ENCODE results near the gene UGT1A10. TPM values are rescaled to one million over a fixed set of nuclear protein-coding genes. Genes with fewer than 3 reads are reported as not detected.
"Not testable (repeated sequence)": the region's sequence is repeated elsewhere in the genome, so short reads cannot be mapped to it uniquely, and the experiment has no call there.

UGT1A10 gene
- total RNA-seq, 2 experiments from 2014 or later, result not detected

DNA sequence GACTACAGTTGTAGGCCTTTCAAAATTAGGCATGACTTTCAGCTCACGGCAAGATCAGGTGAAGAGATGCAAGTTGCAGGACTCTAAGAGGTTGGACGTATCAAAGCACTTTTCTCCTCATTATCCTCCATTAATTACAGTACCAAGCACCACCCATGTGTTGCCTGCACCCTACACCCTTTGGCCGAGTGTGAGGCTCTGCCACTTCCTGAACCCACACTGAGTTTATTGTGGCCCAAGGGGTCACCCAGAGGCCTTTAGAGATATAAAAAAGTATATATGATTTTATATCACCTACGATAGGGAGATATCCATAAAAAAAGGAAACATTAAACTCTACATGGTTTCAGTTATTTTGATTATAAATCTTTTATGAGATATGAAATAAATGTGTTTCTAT lies 16.0 kb upstream of the UGT1A10 start:
- POLR2A ChIA-PET, result no interaction called here

GRCh38 chr2:233621863-233622262 lies 14.4 kb upstream of the UGT1A10 start:
- H3K9me3 Mint-ChIP-seq (ENCODE audit: insufficient read depth); ATAC-seq; CTCF ChIA-PET; H3K4me3 Mint-ChIP-seq; H3K27ac Mint-ChIP-seq; DNase-seq; POLR2A ChIA-PET; H3K36me3 Mint-ChIP-seq (ENCODE audit: low read depth); H3K4me1 Mint-ChIP-seq (ENCODE audit: low read depth): not testable (repeated sequence)
- H3K27me3 Mint-ChIP-seq (ENCODE audit: low read depth), result peaks cover 22% of the 10 kb centered on the region

More for the DNA sequence above, 16.0 kb upstream of the UGT1A10 start:
- Mint-ChIP-seq H3K4me3 (no peak overlapping the region), H3K4me1 (ENCODE audit: low read depth) (no peaks in the 10 kb centered on the region), H3K36me3 (ENCODE audit: low read depth) (peaks cover 3% of the 10 kb centered on the region), H3K27me3 (ENCODE audit: low read depth) (peaks cover 25% of the 10 kb centered on the region), H3K27ac (no peak overlapping the region), H3K9me3 (ENCODE audit: insufficient read depth) (no peaks in the 10 kb centered on the region)
- CTCF ChIA-PET, result no interaction called here
- ATAC-seq, result no peak
- DNase-seq, result no peak

GRCh38 chr2:233627331-233628025 lies 8.8 kb upstream of the UGT1A10 start:
- DNase-seq, result no peak
- H3K27me3 Mint-ChIP-seq (ENCODE audit: low read depth), result peaks cover 28% of the 10 kb centered on the region
- no peak overlapping the region for H3K4me3 Mint-ChIP-seq
- POLR2A ChIA-PET, result no interaction called here
- no peak for ATAC-seq
- peaks cover 5% of the 10 kb centered on the region for H3K9me3 Mint-ChIP-seq (ENCODE audit: insufficient read depth)
- no peaks in the 10 kb centered on the region for H3K4me1 Mint-ChIP-seq (ENCODE audit: low read depth)
- H3K27ac Mint-ChIP-seq, result no peak overlapping the region
- CTCF ChIA-PET, result no interaction called here
- H3K36me3 Mint-ChIP-seq (ENCODE audit: low read depth), result no peaks in the 10 kb centered on the region

DNA sequence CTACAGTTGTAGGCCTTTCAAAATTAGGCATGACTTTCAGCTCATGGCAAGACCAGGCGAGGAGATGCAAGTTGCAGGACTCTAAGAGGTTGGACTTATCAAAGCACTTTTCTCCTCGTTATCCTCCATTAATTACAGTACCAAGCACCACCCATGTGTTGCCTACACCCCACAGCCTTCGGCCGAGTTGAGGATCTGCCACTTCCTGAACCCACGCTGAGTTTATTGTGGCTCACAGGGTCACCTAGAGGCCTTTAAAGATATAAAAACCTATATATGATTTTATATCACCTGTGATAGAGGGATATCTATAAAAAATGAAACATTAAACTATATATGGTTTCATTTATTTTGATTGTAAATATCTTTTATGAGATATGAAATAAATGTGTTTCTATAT lies 2.6 kb downstream of the UGT1A10 start:
- Mint-ChIP-seq H3K27ac (no peak overlapping the region), H3K4me1 (ENCODE audit: low read depth) (peaks cover 6% of the 10 kb centered on the region), H3K36me3 (ENCODE audit: low read depth) (no peaks in the 10 kb centered on the region), H3K9me3 (ENCODE audit: insufficient read depth) (no peaks in the 10 kb centered on the region), H3K27me3 (ENCODE audit: low read depth) (peaks cover 14% of the 10 kb centered on the region), H3K4me3 (no peak overlapping the region)
- no peak for ATAC-seq
- POLR2A ChIA-PET, result no interaction called here
- DNase-seq, result no peak
- CTCF ChIA-PET, result no interaction called here

DNA sequence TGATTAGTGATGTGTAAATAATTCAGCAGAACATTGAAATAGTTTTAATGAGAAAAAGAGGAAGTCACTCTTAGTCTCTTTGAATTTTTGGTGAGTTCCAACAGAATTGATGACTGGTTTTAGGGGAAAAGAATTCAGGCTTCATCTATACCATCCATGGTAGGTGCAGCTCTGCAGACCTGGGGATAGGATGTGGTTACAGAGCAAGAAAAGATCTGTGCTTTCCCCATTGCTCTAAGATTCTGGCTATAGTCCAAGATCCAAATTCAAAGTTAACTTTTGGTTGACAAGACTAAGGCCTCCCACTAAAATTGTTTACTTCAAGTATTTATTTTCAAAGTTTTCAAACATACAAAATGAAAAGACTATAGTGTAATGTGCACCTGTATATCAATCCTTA lies 3.6 kb downstream of the UGT1A10 start:
- CTCF ChIA-PET, result no interaction called here
- no peak overlapping the region for H3K4me3 Mint-ChIP-seq
- ATAC-seq, result no peak

DNA sequence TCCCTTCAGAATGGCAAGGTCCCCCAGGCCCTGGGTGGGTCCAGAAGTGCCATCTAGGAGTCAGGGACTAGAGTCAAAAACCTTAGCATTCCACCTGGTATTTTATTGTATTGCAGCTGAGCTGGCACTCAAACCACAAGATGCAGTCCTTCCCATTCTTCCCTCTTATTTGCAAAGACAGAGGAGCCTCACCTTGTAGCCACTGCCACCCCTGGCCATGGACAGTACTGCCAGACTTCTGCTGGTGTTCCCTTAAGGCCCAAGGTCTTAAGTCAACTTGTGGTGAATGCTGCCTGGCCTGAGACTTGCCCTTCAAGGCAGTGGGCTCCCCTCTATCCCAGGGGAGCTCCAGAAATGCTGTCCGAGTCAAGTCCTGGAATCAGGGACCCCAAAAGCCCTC lies 6.9 kb downstream of the UGT1A10 start:
- Mint-ChIP-seq H3K27ac (no peak overlapping the region), H3K4me3 (no peak overlapping the region), H3K27me3 (ENCODE audit: low read depth) (peaks cover 7% of the 10 kb centered on the region), H3K9me3 (ENCODE audit: insufficient read depth) (peaks cover 7% of the 10 kb centered on the region), H3K4me1 (ENCODE audit: low read depth) (peaks cover 6% of the 10 kb centered on the region), H3K36me3 (ENCODE audit: low read depth) (no peaks in the 10 kb centered on the region)
- ChIA-PET CTCF (no interaction called here), POLR2A (no interaction called here)
- no peak for DNase-seq
- ATAC-seq, result no peak

More for the DNA sequence above, 3.6 kb downstream of the UGT1A10 start:
- no peak overlapping the region for H3K27ac Mint-ChIP-seq
- H3K36me3 Mint-ChIP-seq (ENCODE audit: low read depth), result no peaks in the 10 kb centered on the region
- POLR2A ChIA-PET, result no interaction called here
- H3K4me1 Mint-ChIP-seq (ENCODE audit: low read depth), result peaks cover 6% of the 10 kb centered on the region
- no peaks in the 10 kb centered on the region for H3K9me3 Mint-ChIP-seq (ENCODE audit: insufficient read depth)
- no peak for DNase-seq
- H3K27me3 Mint-ChIP-seq (ENCODE audit: low read depth), result peaks cover 9% of the 10 kb centered on the region

GRCh38 chr2:233646033-233646432 lies 9.8 kb downstream of the UGT1A10 start:
- H3K9me3 Mint-ChIP-seq (ENCODE audit: insufficient read depth); H3K4me1 Mint-ChIP-seq (ENCODE audit: low read depth); DNase-seq; H3K36me3 Mint-ChIP-seq (ENCODE audit: low read depth); H3K27me3 Mint-ChIP-seq (ENCODE audit: low read depth); H3K4me3 Mint-ChIP-seq; ATAC-seq; CTCF ChIA-PET; POLR2A ChIA-PET; H3K27ac Mint-ChIP-seq: not testable (repeated sequence)

DNA sequence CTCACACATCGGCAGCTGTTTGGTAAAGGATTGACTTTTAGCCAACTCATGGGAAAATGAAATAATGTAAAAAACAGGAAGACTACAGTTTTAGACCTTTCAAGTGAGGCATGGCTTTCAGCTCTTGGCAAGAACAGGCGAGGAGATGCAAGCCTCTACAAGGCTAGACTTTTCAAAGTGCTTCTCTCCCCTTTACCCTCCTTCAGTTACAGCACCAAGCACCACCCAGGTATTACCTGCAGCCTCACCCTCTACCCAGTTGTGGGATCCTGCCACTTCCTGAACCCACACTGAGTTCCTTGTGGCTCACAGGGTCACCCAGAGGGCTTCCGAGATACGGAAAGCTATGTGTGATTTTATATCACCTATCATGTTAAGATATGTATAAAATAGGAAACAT lies 14.7 kb downstream of the UGT1A10 start:
- POLR2A ChIA-PET, result no interaction called here
- peaks cover 9% of the 10 kb centered on the region for H3K27me3 Mint-ChIP-seq (ENCODE audit: low read depth)
- H3K4me3 Mint-ChIP-seq, result no peak overlapping the region
- DNase-seq (no peak), ATAC-seq (no peak)
- no peak overlapping the region for H3K27ac Mint-ChIP-seq
- no peaks in the 10 kb centered on the region for H3K4me1 Mint-ChIP-seq (ENCODE audit: low read depth)
- CTCF ChIA-PET, result no interaction called here
- no peaks in the 10 kb centered on the region for H3K36me3 Mint-ChIP-seq (ENCODE audit: low read depth)
- H3K9me3 Mint-ChIP-seq (ENCODE audit: insufficient read depth), result peaks cover 7% of the 10 kb centered on the region

- Mint-ChIP-seq H3K36me3 (ENCODE audit: low read depth) (no peaks in the 10 kb centered on the region), H3K27me3 (ENCODE audit: low read depth) (peaks cover 9% of the 10 kb centered on the region), H3K4me3 (no peak overlapping the region), H3K4me1 (ENCODE audit: low read depth) (no peaks in the 10 kb centered on the region), H3K9me3 (ENCODE audit: insufficient read depth) (peaks cover 7% of the 10 kb centered on the region), H3K27ac (no peak overlapping the region)
- CTCF ChIA-PET, result no interaction called here
- ATAC-seq, result no peak
- no peak for DNase-seq
- POLR2A ChIA-PET, result no interaction called here
Measured at GRCh38 chr2:233651430-233651829, 15.2 kb downstream of the UGT1A10 start.

DNA sequence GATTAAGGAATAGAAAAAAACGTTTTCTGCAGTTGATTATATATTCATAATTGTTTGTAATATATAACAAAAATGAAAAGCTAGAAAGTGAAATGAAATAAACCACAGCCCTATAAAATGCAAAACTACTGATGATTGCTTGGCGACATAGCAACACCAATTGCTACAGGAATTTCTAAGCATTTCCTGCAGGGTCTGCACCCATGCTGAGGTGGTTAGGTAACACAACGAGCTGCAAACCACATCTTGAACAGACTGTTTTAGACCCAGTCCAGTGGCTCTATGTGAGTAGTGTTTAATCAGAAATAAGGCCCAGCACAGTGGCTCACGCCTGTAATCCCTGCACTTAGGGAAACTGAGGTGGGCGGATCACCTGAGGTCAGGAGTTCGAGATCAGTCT lies 18.3 kb downstream of the UGT1A10 start:
- no peaks in the 10 kb centered on the region for H3K4me1 Mint-ChIP-seq (ENCODE audit: low read depth)
- peaks cover 21% of the 10 kb centered on the region for H3K27me3 Mint-ChIP-seq (ENCODE audit: low read depth)
- ChIA-PET CTCF (no interaction called here), POLR2A (no interaction called here)
- no peaks in the 10 kb centered on the region for H3K36me3 Mint-ChIP-seq (ENCODE audit: low read depth)
- H3K9me3 Mint-ChIP-seq (ENCODE audit: insufficient read depth), result no peaks in the 10 kb centered on the region
- no peak for DNase-seq
- no peak overlapping the region for H3K4me3 Mint-ChIP-seq
- no peak overlapping the region for H3K27ac Mint-ChIP-seq
- ATAC-seq, result no peak

GRCh38 chr2:233655043-233655442 lies 18.8 kb downstream of the UGT1A10 start:
- ChIA-PET CTCF (no interaction called here), POLR2A (no interaction called here)
- Mint-ChIP-seq H3K27ac (no peak overlapping the region), H3K4me1 (ENCODE audit: low read depth) (no peaks in the 10 kb centered on the region), H3K27me3 (ENCODE audit: low read depth) (peaks cover 27% of the 10 kb centered on the region), H3K9me3 (ENCODE audit: insufficient read depth) (no peaks in the 10 kb centered on the region), H3K4me3 (no peak overlapping the region), H3K36me3 (ENCODE audit: low read depth) (no peaks in the 10 kb centered on the region)
- DNase-seq (no peak), ATAC-seq (no peak)

- H3K4me3 Mint-ChIP-seq; ATAC-seq; H3K9me3 Mint-ChIP-seq (ENCODE audit: insufficient read depth); H3K4me1 Mint-ChIP-seq (ENCODE audit: low read depth); DNase-seq; H3K27ac Mint-ChIP-seq; H3K36me3 Mint-ChIP-seq (ENCODE audit: low read depth); CTCF ChIA-PET; POLR2A ChIA-PET: not testable (repeated sequence)
- peaks cover 29% of the 10 kb centered on the region for H3K27me3 Mint-ChIP-seq (ENCODE audit: low read depth)
Measured at GRCh38 chr2:233655943-233656342, 19.7 kb downstream of the UGT1A10 start.

DNA sequence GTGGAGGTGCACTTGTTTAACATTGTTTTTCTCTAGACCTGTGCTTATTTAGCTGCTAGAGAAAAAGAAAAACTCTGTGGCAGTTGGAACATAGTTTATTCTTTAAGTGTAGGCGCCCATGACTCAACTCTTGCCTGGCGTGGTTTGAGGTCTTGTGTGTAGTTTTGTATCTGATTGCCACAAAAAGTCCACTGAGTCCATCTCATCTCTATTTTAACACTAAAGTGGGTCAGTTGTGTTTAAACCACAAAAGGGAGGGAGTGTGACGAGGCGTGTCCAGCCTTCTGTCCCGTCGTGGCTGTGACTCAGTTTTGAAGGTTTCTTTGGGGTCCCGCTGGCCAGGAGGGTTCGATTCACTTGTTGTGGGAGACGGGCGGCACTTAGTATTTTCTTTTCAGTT lies 20.2 kb downstream of the UGT1A10 start:
- POLR2A ChIA-PET, result no interaction called here
- no peak for ATAC-seq
- Mint-ChIP-seq H3K4me1 (ENCODE audit: low read depth) (no peaks in the 10 kb centered on the region), H3K9me3 (ENCODE audit: insufficient read depth) (no peaks in the 10 kb centered on the region), H3K4me3 (no peak overlapping the region), H3K27me3 (ENCODE audit: low read depth) (peaks cover 29% of the 10 kb centered on the region), H3K27ac (no peak overlapping the region), H3K36me3 (ENCODE audit: low read depth) (no peaks in the 10 kb centered on the region)
- no peak for DNase-seq
- CTCF ChIA-PET, result no interaction called here
